DOHH2 (cell line): ENCODE measurements around the gene CHML.

Experiments
- H3F3A ChIP-seq: fragments of 200-600 bp; sonication (generic), shearing (Covaris generic); 2 replicates; pipeline ENCODE4 v1.6.0; 2016; ENCODE audit warnings: antibody characterized with exemption, mild to moderate bottlenecking; ENCODE audit not compliant: control insufficient read depth, insufficient read depth
- H3K27ac ChIP-seq: fragments of 200-600 bp; sonication (generic); 2 replicates; pipeline ENCODE4 v1.5.1; 2014; ENCODE audit warnings: low read depth, mild to moderate bottlenecking, low read length, moderate library complexity
- H3K27me3 ChIP-seq: fragments of 200-600 bp; sonication (generic); 2 replicates; pipeline ENCODE4 v1.6.1; 2014; ENCODE audit warnings: mild to moderate bottlenecking, low read length, mixed read lengths; ENCODE audit not compliant: control insufficient read depth
- H3K36me3 ChIP-seq: fragments of 200-600 bp; sonication (generic); 2 replicates; pipeline ENCODE4 v1.6.1; 2014; ENCODE audit warnings: mild to moderate bottlenecking, low read length, moderate library complexity, mixed read lengths; ENCODE audit not compliant: control insufficient read depth
- H3K4me1 ChIP-seq: fragments of 200-600 bp; sonication (generic); 2 replicates; pipeline ENCODE4 v1.6.1; 2014; ENCODE audit warnings: mild to moderate bottlenecking, low read length, mixed read lengths; ENCODE audit not compliant: control insufficient read depth
- H3K4me2 ChIP-seq: fragments of 200-600 bp; sonication (generic); 2 replicates; pipeline ENCODE4 v1.6.0; 2014; ENCODE audit warnings: mild to moderate bottlenecking, low read length, moderate library complexity
- H3K4me3 ChIP-seq: fragments of 200-600 bp; sonication (generic); 2 replicates; pipeline ENCODE4 v1.5.1; 2014; ENCODE audit warnings: mild to moderate bottlenecking, low read length, mixed read lengths
- H3K79me2 ChIP-seq: fragments of 200-600 bp; sonication (generic); 2 replicates; pipeline ENCODE4 v1.6.1; 2014; ENCODE audit warnings: mild to moderate bottlenecking, low read length, mixed read lengths; ENCODE audit not compliant: control insufficient read depth
- H3K9me2 ChIP-seq: fragments of 200-600 bp; sonication (generic); replicated peaks from 2 replicates; pipeline ENCODE4 v1.6.1; 2014; ENCODE audit warnings: mild to moderate bottlenecking, low read length, mixed read lengths; ENCODE audit not compliant: control insufficient read depth
- H3K9me3 ChIP-seq: fragments of 200-600 bp; sonication (generic); 2 replicates; pipeline ENCODE4 v1.6.1; 2014; ENCODE audit warnings: antibody characterized with exemption, low read length, mixed read lengths; ENCODE audit not compliant: control insufficient read depth, insufficient read depth
- H4K20me1 ChIP-seq: fragments of 200-600 bp; sonication (generic); 2 replicates; pipeline ENCODE4 v1.6.0; 2014; ENCODE audit warnings: low read depth, mild to moderate bottlenecking, antibody characterized with exemption, low read length, moderate library complexity; ENCODE audit not compliant: control insufficient read depth, insufficient read depth
- CTCF ChIP-seq: fragments of 200-600 bp; sonication (generic); IDR thresholded peaks from one replicate; pipeline ENCODE4 v1.5.1; 2014; ENCODE audit warnings: antibody characterized with exemption, mild to moderate bottlenecking, low read depth, low read length; ENCODE audit not compliant: poor library complexity, severe bottlenecking
- EZH2phosphoT487 ChIP-seq: fragments of 200-600 bp; sonication (generic); IDR thresholded peaks from 2 replicates; pipeline ENCODE4 v1.6.1; 2017; ENCODE audit warnings: borderline replicate concordance, mild to moderate bottlenecking, antibody characterized with exemption, low read length, moderate library complexity, mixed read lengths

CHML gene

GRCh38 chr1:241654019-241654418 lies 13.8 kb upstream of the CHML start:
- H3K36me3 ChIP-seq = no peaks in the 10 kb centered on the region
- TF ChIP-seq CTCF = no peak
- TF ChIP-seq EZH2phosphoT487 = no peak
- H3K27me3 ChIP-seq = peaks cover 6% of the 10 kb centered on the region
- H3K27ac ChIP-seq = no peak overlapping the region
- H3F3A ChIP-seq = no peaks in the 10 kb centered on the region
- H3K9me3 ChIP-seq = no peaks in the 10 kb centered on the region
- H3K9me2 ChIP-seq = no peaks in the 10 kb centered on the region
- H3K79me2 ChIP-seq = no peaks in the 10 kb centered on the region
- H4K20me1 ChIP-seq = no peaks in the 10 kb centered on the region
- H3K4me3 ChIP-seq = no peak overlapping the region
- no peaks in the 10 kb centered on the region for H3K4me1 ChIP-seq
- no peak overlapping the region for H3K4me2 ChIP-seq

- no peak within 1 kb of the TSS for H3K4me3 ChIP-seq
- TF ChIP-seq CTCF (no peak), EZH2phosphoT487 (no peak)
- peaks cover 6% of the 10 kb centered on the region for H3K27me3 ChIP-seq
- H3K4me2 ChIP-seq = no peak within 1 kb of the TSS
- H3K36me3 ChIP-seq = no peaks in the 10 kb centered on the region
- H3K9me2 ChIP-seq = no peaks in the 10 kb centered on the region
- no peaks in the 10 kb centered on the region for H3F3A ChIP-seq
- H3K79me2 ChIP-seq = no peaks in the 10 kb centered on the region
- H3K9me3 ChIP-seq = no peaks in the 10 kb centered on the region
- no peaks in the 10 kb centered on the region for H4K20me1 ChIP-seq
- no peaks in the 10 kb centered on the region for H3K4me1 ChIP-seq
- H3K27ac ChIP-seq = no peak within 1 kb of the TSS
These were observed 11.8 kb upstream of the CHML start, which contains the start of gene WDR64 for GRCh38 chr1:241652012-241652411. Gene WDR64 (plus strand): TSS chr1:241652281. CDS start chr1:241652485, 204 bp downstream.

GRCh38 chr1:241648159-241648558 lies 8.0 kb upstream of the CHML start:
- H3F3A ChIP-seq = no peaks in the 10 kb centered on the region
- H3K9me3 ChIP-seq = no peaks in the 10 kb centered on the region
- no peak for TF ChIP-seq CTCF
- TF ChIP-seq EZH2phosphoT487 = no peak

More at GRCh38 chr1:241648159-241648558, 8.0 kb upstream of the CHML start:
- Histone ChIP-seq H3K4me3 (no peak overlapping the region), H3K4me2 (no peak overlapping the region), H3K9me2 (no peaks in the 10 kb centered on the region), H3K4me1 (peaks cover 4% of the 10 kb centered on the region), H4K20me1 (no peaks in the 10 kb centered on the region), H3K27me3 (peaks cover 6% of the 10 kb centered on the region), H3K79me2 (no peaks in the 10 kb centered on the region), H3K36me3 (no peaks in the 10 kb centered on the region), H3K27ac (no peak overlapping the region)
